Muscle of back (tissue), 10 donors: Measurements from ENCODE around the gene PROK1. TPM values are rescaled to one million over a fixed set of nuclear protein-coding genes. Genes with fewer than 3 reads are reported as not detected.

Experiments used
- polyA plus RNA-seq, 10 donors: library from polyadenylated mRNA; unstranded; fragments of 120-200 nt; gene quantifications; one replicate each; pipeline ENCODE4 v1.2.1, GENCODE V29; 2013; ENCODE audit not compliant: insufficient read length in 10 of 10

PROK1 gene
- polyA plus RNA-seq, 10 donors = 0.10 to 0.27 (median 0.21) TPM; not detected in 7

Other genes starting within 250 kb of the PROK1 start
- 1 to 10 TPM; 5.5 to 9.3 (median 6.7) TPM for gene KCNC4, start 240.8 kb upstream of the PROK1 start, polyA plus RNA-seq
- gene RBM15, start 111.8 kb upstream of the PROK1 start, polyA plus RNA-seq = 1 to 10 TPM; 6.8 to 9.5 (median 8.3) TPM
- gene SLC16A4, start 60.1 kb upstream of the PROK1 start, polyA plus RNA-seq = 10 to 100 TPM in 3 of 10 donors, 1 to 10 TPM in 7; 5.9 to 12.7 (median 9.1) TPM
- gene LAMTOR5, start 43.5 kb upstream of the PROK1 start, polyA plus RNA-seq = 100 to 1,000 TPM in 9 of 10 donors, 10 to 100 TPM in 1; 98.4 to 133 (median 114) TPM
- 1 to 10 TPM in 1 of 10 donors, under 1 TPM in 9; 0.10 to 1.1 (median 0.52) TPM for gene KCNA10, start 68.0 kb downstream of the PROK1 start, polyA plus RNA-seq
- gene KCNA2, start 155.2 kb downstream of the PROK1 start, polyA plus RNA-seq = 1 to 10 TPM in 3 of 10 donors, under 1 TPM in 7; 0.55 to 1.3 (median 0.82) TPM
- 1 to 10 TPM in 1 of 10 donors, under 1 TPM in 9; 0.08 to 2.9 (median 0.23) TPM for gene KCNA3, start 223.8 kb downstream of the PROK1 start, polyA plus RNA-seq